Erythroblast (primary cell): ENCODE results near the gene CSF2.

Experiments used
- GATA1 ChIP-seq: IDR thresholded peaks from 2 replicates; pipeline ENCODE4 v1.6.1; 2011; ENCODE audit warnings: low read depth, mild to moderate bottlenecking, control low read depth, low read length, moderate library complexity
- POLR2A ChIP-seq: IDR thresholded peaks from 2 replicates; pipeline ENCODE4 v1.6.1; 2011; ENCODE audit warnings: mild to moderate bottlenecking, low read length

DNA sequence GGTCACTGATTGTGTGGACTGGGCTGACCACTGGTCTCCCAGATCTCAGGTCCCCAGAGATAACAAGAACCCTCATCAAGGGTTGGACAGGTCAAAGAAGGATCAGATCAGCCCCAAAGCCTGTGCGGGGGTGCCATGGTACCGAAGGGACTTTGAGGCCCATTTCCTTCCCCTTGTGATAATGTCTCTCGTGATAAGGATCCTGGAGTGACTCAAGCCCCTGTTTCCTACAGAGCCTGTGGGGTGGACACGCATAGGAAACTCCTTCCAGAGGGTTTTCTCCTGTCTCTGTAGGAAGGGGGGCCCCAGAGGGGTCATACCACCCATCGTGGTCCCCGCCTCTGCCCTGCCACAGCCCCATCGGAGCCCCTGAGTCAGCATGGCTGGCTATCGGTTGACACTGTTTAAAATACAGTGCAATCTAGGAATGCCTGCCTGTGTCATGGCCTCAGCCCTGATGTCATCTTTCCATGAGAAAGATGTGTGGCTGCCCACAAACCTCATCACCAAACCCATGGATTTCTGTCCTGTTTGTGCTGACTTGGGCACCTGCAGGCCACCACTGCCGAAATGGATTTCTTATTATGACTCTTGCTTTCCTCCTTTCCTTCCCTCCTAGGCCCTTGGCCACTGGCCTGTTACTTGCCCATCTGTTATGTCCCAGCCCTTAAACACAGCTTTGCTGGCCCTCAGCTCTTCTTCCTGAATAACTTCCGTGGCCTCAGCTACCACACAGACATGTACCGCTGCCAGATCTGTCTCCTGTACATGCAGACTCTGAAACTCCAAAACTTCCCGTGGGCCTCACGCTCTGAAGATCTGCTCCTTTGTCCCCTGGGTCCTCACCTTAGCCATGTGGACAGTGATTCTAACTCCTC, 2.9 kb upstream of the CSF2 start:
- TF ChIP-seq POLR2A, result no peak
- no peak for TF ChIP-seq GATA1
